DND-41 (cell line): ENCODE results near the gene FAM3B.

Experiments used
- CTCF ChIP-seq: IDR thresholded peaks from 2 replicates; pipeline ENCODE4 v1.5.1; 2012; ENCODE audit warnings: borderline replicate concordance, low read length, moderate library complexity, mild to moderate bottlenecking; ENCODE audit not compliant: poor library complexity, severe bottlenecking; ENCODE audit errors: extremely low read depth
- EZH2 ChIP-seq: IDR thresholded peaks from 3 replicates; pipeline ENCODE4 v1.6.1; 2012; ENCODE audit warnings: borderline replicate concordance, low read depth, mild to moderate bottlenecking, moderate library complexity, low read length, inconsistent platforms; ENCODE audit not compliant: severe bottlenecking

- TF ChIP-seq CTCF (no peak), EZH2 (no peak)
Observed at GRCh38 chr21:41307219-41307618, 9.4 kb upstream of the FAM3B start.
